Measurements from ENCODE around the gene ADSS1.

The ADSS1 gene

GRCh38 chr14:104794631-104794992, 70.6 kb downstream of the ADSS1 start:
- no peak for DNase-seq (ENCODE audit: extremely low read depth, low read depth)
- peak; percentile 7 for TF ChIP-seq CTCF (IDR thresholded peaks at IDR 0.05; ENCODE audit: low read depth, low read length)

- no peak for TF ChIP-seq CTCF (IDR thresholded peaks at IDR 0.05; ENCODE audit: low read depth, low read length)
These were observed 71.2 kb downstream of the ADSS1 start, which contains the start of gene AKT1 for GRCh38 chr14:104794993-104795780. Gene AKT1, minus strand, starts transcription at chr14:104795748. Its CDS starts 3,105 bp downstream, at chr14:104792643.

GRCh38 chr14:104795781-104796686, 72.0 kb downstream of the ADSS1 start:
- TF ChIP-seq CTCF (IDR thresholded peaks at IDR 0.05; ENCODE audit: low read depth, low read length): no peak
- no peak for DNase-seq (ENCODE audit: extremely low read depth, low read depth)

More at GRCh38 chr14:104794993-104795780, 71.2 kb downstream of the ADSS1 start, which contains the start of gene AKT1:
- DNase-seq (ENCODE audit: extremely low read depth, low read depth): no peak

- no peak for DNase-seq (ENCODE audit: extremely low read depth, low read depth)
- TF ChIP-seq CTCF (IDR thresholded peaks at IDR 0.05; ENCODE audit: low read depth, low read length): no peak
These were observed 72.7 kb downstream of the ADSS1 start for GRCh38 chr14:104796687-104797081.
